Activated CD4-positive, alpha-beta T cell treated with anti-CD3 and anti-CD28 coated beads, Interleukin-10, Interleukin-2, amounts not matched to agents 100 ng/mL and 50 ng/mL, durations not matched to agents 16 hours and 8 hours (primary cell): Measurements from ENCODE around the gene GLYR1.
A peak's percentile ranks its signal among the peaks of the same experiment; 100 is the strongest.
"Not testable (repeated sequence)": the region's sequence is repeated elsewhere in the genome, so short reads cannot be mapped to it uniquely, and the experiment has no call there.

Source experiments
- DNase-seq: peaks from one replicate; pipeline ENCODE4 v3.0.0-alpha.2; 2020

GLYR1 gene

DNA sequence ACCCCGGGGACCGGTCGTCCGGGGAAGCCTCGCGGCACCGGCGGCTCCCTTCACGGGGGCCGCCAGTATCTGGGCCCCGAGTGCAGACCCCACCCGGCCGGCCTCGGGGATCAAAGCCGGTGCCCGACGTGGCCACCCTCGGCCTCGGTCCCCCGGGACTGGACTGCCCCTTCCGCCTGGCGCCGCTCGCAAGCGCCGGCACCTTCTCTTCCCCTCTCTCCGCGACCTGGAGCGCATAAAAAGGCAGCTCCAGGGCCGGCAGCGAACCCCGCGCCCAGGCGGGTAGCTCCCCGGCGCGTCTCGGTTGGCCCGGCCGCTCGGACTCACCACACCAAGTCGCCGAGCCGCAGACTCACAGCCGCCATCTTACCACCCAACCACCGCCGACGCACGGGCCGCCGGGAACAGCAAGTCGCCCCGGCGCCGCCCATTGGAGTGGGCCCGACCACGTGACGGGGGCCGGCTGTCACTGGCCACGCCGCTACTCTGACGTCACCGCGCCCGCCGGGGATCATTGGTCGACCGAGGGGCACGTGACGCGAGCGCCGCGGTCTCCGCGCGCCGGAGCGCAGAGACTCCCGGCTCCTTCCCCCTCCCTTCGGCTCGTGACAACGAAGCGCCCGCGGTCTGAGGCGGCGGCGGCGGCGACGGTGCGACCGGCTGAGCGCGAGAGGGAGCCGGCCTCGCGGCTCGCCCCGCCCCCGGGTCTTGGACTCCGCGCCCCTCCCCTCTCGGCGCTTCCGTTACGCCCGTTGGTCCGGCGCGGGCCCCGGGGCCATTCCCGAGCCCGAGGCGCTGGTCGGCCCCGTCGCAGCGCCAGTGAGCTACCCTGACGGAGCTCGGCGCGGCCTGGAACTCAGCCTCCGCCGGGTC, at the start of gene GLYR1, which contains the start of gene UBN1:
Gene GLYR1 (minus strand): TSS at position 388 of the 873 bp plus-strand sequence. CDS start 23 bp downstream, at position 365.
Gene UBN1 (plus strand): TSS at position 581 of the 873 bp plus-strand sequence. CDS start 5,437 bp downstream, outside the sequence.
- peak; percentile 99 for DNase-seq

DNA sequence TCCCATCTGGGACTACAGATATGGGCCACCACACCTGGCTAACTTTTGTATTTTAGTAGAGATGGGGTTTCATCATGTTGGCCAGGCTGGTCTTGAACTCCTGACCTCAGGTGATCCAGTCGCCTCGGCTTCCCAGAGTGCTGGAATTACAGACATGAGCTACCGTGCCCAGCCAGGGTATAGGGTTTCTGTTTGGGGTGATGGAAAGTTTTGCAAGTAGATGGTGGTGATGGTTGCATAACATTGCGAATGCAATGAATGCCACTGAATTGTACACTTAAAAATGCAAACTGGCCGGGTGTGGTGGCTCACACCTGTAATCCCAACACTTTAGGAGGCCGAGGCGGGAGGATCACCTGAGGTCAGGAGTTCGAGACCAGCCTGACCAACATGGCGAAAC, 49.7 kb upstream of the GLYR1 start:
- DNase-seq, result not testable (repeated sequence)

DNA sequence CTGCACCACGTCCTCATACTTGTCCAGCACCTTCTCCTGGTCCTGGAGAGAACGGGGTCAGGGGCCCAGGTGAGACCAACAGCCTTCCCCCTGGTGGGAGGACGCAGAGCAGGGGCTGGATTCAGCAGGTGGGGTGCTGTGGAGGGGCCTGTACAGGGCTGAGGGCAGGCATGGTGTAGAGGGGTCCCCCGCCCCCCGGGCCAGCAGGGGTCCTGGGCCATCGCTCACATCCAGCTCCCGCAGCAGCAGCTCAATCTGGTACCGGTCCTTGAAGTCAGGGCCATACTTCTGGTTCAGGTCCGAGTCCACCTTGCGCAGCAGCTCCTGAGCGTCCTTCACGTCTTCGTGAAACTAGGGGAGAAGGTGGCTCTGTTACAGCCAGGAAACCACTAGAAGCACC, 48.3 kb upstream of the GLYR1 start:
- no peak for DNase-seq

DNA sequence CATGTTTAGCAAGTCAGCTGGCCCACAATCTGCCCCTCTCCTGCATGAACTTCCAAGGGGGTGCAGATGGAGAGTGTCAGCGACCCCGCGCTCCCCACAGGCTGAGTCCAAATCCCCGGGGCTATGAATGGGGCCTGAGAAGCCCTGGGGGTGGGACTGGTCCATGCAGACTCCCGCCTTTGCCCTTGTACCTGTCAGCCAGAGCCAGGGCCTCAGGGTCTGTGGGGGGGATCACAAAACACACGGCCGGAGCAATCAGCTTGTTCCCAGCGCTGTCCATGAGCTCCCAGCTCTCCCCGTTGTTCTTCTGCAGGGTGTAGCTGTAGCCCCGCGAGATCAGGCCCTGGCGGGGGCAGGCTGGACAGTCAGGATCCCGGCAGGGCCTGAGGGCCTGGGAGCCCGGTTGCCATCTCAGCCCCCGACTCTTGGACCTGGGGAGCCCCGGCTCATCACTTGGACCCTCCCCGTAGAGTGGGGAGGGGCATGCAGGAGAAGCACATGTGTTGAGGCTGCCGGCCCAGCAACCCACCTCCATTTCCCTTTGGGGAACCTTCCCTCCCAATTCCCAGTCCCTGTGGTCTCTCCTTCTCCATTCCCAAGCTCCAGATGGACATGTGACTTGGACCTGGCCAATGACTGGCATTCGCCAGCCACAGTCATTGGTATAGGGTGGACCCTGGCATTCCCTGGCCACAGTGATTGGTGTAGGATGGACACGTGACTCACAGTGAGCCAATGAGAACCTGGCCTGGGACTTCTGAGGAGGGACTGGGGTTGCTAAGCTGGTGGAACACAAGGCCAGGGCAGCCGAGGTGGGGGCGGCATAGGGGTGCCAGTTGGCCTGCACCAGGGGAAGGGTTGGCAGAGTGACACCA, 47.4 kb upstream of the GLYR1 start:
- DNase-seq, result no peak

DNA sequence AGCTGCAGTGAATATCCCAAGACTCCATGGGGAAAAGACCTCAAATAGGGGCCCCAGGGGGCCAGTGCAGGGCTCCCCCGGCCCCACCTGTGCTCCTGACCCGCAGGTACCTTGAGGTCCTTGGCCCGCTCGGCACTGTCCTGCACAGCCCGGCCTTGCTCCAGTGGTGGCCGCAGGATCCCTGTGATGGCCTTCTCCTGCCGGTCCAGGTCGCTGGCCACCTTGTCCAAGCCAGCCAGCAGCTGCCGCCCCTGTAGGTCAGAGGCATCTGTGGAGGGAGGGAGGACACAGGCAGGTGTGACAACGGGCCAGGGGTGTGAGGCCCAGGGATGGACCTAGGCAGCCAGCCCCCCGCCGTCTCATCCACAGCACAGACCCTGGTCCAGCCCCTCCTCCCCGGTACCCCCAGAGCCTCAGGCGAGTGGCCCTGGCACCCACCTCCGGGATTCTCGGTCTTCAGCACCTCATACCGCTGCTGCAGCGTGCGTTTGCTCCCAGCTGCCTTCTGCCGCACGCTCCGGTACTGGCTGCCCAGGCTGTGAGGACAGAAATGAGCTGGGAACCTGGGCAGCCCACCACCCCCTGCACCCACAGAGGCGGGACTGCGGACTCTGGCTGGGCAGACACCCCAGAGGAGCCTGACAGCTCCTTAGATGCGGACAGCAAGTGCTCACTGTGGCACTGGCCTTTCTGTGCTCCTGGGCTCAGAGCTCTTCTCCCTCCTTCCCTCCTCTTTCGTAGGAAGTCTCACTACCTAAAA, 46.2 kb upstream of the GLYR1 start:
- no peak for DNase-seq

DNA sequence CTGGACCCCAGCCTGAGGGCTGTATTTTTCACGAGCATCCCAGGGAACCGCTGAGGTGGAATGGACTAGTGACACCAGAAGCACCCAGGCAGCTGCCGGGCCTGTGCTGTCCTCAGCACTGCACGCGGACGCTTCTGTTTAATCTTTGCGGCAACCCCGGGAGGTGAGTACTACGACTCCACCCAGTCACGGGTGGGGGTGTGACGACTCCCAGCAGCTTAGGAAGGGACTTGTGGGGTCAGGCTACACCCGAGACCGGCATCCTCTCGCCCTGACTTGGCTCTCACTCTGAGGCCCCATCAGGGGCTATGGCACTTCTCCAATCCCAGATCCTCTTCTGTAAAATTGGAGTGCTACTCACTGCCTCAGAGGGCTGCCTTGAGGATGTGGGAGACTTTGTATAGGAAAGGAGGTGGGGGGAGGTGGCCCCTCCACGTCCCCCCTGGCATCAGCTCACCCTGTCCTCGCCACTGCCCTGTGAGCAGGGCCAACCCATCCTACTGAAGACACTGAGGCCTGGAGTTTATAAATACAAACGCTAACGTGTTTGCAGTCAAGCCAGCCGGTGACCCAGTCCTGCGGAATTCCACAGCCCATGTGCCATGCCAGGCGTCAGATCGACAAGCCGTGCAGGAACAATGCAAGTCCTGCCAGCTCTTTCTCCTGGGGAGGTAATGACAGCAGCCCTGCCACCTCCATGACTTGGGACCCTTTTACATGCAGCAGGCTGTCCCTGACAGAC, 45.4 kb upstream of the GLYR1 start:
- DNase-seq, result no peak

DNA sequence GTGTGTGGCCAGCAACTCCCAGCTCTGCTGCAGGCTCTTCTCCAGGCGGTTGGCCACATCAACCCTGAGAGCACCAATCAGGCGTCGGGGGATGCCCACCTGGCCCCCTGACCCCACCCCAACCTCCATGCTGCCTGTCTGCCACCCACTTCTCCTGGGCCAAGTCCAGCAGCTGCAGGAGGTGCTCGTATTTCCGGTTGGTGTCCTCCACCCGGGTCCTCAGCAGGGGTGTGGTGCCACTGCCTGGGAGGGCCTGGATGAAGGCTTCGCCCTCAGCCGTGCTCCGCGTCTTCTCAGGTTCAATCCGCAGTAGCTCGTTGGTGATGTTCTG, 44.8 kb upstream of the GLYR1 start:
- DNase-seq, result no peak

DNA sequence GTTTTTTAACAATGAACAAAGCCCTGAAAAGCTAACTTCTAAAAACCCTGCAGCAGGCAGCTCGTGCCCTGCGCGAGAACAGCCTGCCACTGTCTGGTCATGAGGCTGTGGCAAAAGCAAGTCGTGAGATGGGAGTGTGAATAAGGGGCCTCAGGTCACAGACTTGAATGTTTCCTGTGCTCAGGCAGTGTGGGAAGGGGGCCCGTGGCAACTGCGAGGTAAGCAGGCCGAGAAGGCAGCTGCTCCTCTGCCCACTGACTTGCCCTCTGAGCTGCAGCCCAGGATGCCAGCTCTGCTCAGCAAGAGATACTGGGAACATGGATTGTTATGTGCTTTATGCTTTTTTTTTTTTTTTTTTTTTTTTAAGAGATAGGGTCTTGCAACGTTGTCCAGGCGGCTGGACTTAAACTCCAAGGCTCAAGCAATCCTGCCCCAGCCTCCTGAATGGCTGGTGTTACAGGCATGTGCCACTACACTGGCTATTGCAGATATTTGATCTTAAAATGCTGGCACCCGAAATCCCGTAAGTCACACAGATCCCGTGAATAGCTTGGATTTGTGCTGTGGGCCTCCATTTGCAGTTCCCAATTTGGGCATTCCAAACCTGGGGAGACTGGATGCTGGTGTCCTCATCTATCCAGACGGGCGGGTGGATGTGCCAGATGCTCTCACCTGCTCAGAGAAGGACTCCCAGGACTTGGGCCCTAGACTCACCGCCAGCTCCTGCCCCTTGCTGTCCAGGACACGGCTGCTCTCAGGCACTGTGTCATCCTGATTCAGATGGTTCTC, 44.2 kb upstream of the GLYR1 start:
- DNase-seq, result no peak

DNA sequence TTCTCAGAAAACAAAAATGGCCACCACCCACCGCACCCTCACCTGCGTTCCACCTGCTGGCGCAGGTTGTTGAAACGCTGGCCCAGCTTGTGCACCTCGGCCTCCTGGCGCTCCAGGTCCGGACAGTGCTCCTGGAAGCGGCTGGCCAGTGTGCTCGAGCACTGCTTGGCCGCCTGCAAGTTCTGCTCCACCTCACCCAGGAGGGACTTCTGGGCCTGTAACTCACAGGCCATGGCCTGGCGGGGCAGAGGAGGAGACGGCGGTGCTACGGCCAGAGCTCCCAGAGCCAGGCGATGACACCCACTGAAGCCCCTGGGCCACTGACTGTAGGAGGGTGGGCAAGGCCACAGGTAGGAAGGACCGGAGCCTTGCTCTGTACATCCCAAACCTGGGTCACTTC, 43.6 kb upstream of the GLYR1 start:
- DNase-seq, result no peak

DNA sequence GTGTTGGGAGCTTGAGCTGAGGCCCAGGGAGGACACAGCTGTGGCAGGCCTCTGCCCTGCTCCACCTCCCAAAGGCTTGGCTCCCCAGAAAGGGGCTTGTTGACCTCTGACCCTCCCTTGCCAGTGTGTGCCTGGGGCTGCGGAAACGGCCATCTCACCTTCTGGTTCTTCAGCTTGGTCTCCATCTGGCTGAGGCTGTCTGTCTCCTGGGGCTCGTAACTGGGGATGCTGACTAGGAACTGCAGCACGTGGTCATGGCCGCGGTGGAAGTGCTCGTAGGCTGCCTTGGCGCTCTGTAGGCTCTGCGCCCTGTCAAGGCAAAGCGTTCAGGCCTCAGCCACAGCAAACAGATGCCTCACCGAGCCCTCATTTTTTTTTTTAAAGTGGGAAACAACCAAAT, 42.9 kb upstream of the GLYR1 start:
- DNase-seq, result no peak

DNA sequence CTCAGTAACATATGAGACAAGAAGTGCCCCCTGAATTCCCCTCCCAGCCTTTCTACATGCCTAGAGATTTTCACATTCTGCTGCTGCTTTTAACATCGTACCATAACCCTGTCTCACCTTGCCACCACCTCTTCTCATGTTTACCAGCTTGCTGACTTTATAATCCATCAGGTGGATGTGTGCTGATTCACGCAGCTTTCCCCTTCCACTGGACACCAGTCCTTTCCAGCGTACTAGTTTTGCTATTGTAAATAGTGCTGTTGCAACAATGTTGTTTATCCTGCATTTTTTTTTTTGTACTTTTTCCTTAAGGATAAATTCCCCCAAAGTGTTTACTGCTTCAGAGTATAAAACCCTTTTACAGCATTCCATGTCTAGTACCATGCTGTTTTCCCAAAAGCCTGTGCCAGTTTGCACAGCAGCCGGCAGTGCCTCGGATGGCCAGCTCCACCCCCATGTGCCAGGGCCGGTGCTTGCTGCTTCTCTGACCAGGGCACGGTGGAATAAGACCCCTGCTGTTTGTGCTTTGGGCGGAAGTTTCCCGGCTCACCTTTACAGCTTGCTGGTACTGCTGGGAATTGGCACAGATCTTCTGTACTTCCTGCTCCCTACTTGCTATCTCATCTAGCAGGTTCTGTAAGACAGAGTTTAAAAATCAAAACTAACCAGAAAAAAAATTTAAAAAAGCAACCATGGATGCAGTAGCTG, 41.5 kb upstream of the GLYR1 start:
- DNase-seq, result no peak

DNA sequence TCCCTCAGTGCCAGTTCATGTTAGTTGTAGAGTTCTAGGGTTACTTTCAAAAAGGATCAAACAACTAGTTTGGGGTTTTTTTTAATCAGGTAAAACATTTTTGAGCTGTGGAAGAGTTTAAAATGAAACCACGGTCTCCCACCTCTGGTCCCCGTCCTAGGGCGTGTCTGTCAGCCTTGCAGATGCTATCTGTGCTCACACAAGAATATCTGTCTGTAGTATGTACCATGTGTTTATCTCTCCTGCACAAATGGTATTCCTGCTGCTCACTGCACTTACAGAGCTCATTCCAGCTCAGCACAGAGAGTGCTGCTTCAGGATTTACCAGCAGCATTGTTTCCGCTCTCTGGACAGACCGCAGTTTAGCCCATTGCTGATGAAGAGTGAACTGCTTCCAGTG, 39.1 kb upstream of the GLYR1 start:
- no peak for DNase-seq

DNA sequence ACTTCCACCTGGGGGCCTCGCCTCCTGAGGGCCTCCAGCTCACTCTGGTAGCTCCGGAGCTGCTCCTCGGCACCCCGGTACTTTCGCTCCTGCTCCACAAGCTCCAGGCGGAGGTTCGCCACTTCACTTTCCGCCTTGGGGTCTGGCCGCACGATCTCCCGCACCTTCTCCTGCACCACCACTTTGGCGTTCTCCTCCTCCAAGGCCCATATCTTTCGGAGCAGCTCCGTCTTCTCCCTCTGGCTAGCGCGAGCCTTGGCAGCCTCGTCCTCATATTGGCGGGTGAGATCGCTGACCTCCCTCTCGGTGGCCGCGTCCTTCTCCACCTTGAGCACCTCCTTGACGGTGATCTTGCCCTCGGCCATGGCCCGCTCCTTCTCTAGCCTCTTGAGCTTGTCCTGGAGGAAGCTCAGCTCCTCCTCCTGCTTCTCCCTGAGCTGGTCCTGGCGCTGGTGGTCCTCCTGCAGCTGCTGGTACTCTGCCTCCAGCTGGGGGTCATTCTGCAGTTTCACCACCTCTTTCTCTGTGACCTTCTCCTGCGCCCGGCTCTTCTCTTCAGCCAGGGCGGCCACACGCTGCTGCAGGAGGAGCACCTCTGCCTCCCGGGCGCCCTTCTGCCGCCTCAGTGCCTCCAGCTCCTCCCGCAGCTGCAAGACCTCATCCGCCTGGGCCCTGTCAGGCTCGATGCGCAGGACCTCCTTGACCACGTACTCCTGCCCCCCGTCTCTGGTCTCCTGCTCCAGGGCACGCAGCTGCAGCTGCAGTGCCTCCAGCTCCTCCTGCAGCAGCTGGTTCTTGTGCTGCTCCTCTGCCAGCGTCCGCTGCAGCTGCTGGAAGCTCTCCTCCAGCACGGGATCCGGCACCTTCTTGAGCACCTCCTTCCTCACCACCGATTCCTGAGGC, 38.1 kb upstream of the GLYR1 start:
- no peak for DNase-seq

DNA sequence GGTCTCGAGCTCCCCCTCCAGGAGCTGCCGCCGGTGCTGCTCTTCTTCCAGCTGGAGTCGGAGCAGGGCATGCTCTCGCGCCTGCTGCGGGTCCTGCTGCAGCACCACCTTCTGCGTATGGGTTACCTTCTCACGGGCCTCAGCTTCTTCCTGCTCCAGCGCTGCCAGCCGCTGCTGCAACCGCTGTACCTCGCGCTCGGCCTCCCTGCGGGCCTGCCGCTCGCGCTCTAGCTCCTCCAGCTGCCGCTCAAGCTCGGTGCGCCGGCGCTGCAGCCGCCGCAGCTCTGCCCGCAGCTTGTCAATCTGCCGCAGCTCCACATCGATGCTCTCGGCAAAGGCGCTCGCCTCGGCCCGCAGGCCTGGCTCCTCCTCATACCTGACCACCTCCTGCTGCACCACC, 37.1 kb upstream of the GLYR1 start:
- no peak for DNase-seq

DNA sequence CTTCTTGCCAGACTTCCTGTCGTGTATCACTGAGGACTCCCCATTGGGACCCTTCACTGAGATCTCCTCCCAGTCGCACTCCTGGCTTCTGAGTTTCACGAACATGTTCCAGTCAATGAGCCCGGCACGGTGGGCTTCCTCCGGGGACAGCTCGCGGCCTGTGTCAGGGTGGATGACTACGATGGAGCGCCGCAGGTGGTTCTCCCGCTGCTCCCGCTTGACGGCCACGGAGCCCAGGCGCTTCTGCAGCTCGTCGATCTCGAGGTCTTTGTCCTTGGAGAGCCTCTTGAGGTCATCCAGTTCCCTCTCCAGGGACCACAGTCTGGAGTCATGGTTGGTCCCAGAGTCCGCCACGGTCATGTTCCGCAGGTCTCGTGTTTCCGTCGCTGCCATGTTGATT, 36.4 kb upstream of the GLYR1 start:
- DNase-seq, result no peak

DNA sequence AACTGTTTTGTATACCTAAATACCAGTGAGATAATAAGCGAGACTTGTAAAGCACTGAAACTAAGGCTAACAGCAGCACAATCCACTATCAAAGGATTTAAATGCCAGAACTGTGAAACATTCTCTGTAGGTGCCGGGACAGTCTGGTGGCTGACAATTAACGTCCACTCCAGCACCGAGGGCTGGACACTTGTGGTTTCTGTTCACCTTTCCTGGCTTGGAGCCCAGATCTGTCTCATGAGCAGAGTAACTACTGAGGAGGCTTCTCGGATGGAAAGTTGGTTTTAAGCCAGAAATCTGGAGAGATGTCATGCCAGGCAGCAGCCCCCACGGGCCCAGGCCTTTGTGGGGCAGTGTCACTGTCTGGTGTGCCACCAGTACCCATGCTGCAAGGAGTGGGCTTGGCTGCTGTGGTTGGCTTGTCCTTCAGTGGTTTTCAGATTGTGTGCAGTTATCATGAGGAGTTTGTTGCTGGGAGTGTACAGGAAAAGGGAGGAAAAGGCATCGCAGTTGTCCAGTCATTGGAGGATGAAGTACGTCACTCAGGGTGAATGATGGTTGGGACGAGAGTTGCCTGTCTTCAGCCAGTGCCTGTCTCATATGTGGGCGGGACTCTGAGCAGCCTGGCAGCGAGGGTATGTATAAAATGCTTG, 35.7 kb upstream of the GLYR1 start:
- DNase-seq, result no peak

DNA sequence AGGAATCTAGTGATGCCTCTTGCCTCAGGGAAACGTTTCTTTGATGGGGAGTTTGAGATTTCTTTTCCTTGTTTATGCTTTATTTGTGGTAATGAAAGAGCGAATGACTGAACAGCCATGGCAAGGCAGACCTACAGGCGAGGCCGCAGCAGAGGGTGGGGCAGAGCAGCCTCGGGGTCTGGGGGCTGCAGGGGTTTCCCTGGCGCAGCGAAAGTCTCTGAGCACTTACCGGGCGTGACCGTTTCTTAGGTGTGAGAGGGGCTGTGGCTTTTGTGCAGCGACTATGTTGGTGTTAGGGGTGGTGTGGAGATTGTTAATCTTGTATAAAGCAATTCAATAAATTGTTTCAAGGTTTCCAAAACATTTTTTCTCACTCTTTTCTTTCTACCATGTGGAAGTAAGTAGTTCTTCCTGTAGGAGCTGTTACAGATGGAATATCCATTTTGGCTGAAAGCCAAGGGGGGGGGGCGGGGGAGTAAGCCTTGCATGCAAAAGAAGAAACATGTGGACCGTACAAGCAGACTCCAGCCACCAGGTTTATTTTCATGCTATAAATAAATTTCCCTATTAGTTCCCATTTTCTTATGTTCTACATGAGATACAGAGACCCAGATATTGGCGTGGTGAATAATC, 35.0 kb upstream of the GLYR1 start:
- no peak for DNase-seq

DNA sequence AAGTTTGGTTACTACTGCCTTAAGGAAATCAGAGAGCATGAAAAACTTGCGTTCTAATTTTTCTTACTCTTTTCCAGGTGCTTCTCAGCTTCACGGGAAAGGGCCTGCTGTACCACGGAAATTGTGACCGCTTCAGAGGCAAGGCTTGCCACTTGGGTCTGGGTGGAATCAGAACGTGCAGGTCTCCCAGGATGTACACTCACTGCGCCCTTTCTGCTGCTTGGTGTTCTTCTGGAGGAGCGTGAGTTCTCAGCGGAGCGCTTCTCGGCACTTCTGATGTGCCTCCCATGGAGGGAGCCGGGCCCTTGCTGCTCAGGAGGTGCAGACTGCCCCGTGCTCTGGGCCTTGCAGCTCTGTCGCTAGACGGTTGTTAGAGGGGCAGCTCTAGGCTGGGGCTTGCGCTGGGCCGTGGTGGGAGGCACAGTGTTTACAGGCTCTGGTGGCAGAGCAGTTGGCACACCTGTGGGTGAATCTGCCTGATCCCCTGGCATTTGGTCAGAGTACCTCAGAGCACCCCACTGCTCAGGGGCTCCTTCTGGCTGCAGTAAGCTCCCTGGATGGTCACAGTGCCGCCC, 33.0 kb upstream of the GLYR1 start:
- DNase-seq, result no peak
